ENCODE results near the gene KISS1R.

- TF ChIP-seq TSHZ1 (tag by site-specific recombination; IDR thresholded peaks at IDR 0.05; ENCODE audit: borderline replicate concordance) (no peak), ZNF510 (tag by site-specific recombination; IDR thresholded peaks at IDR 0.05; ENCODE audit: insufficient replicate concordance) (no peak), ZNF660 (tag by site-specific recombination; IDR thresholded peaks at IDR 0.05) (no peak), SP7 (tag by site-specific recombination; IDR thresholded peaks at IDR 0.05) (no peak), ZSCAN30 (tag by site-specific recombination; IDR thresholded peaks at IDR 0.05) (no peak)
- TF ChIP-seq, protein P1, sequence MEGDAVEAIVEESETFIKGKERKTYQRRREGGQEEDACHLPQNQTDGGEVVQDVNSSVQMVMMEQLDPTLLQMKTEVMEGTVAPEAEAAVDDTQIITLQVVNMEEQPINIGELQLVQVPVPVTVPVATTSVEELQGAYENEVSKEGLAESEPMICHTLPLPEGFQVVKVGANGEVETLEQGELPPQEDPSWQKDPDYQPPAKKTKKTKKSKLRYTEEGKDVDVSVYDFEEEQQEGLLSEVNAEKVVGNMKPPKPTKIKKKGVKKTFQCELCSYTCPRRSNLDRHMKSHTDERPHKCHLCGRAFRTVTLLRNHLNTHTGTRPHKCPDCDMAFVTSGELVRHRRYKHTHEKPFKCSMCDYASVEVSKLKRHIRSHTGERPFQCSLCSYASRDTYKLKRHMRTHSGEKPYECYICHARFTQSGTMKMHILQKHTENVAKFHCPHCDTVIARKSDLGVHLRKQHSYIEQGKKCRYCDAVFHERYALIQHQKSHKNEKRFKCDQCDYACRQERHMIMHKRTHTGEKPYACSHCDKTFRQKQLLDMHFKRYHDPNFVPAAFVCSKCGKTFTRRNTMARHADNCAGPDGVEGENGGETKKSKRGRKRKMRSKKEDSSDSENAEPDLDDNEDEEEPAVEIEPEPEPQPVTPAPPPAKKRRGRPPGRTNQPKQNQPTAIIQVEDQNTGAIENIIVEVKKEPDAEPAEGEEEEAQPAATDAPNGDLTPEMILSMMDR (tag by site-specific recombination; IDR thresholded peaks at IDR 0.05) = no peak
These were observed 27.6 kb downstream of the KISS1R start for GRCh38 chr19:944663-945241.

Measured in HEK293 (cell line).